Erythroblast (primary cell): ENCODE data around the gene ABHD11.

Experiments
- GATA1 ChIP-seq: IDR thresholded peaks from 2 replicates; pipeline ENCODE4 v1.6.1; 2011; ENCODE audit warnings: low read depth, mild to moderate bottlenecking, control low read depth, low read length, moderate library complexity
- POLR2A ChIP-seq: IDR thresholded peaks from 2 replicates; pipeline ENCODE4 v1.6.1; 2011; ENCODE audit warnings: mild to moderate bottlenecking, low read length

- TF ChIP-seq POLR2A (no peak), GATA1 (no peak)
Observed at GRCh38 chr7:73696372-73696771, 42.2 kb downstream of the ABHD11 start.
